Liver (tissue), 9 donors: Measurements from ENCODE around the gene ZNF446. TPM values are rescaled to one million over a fixed set of nuclear protein-coding genes. Genes with fewer than 3 reads are reported as not detected.

ENCODE experiments used
- DNase-seq: peaks from one replicate; pipeline ENCODE4 v3.0.0-alpha.2; 2017; ENCODE audit warnings: low spot score
- H3K27ac ChIP-seq, 2 donors: one replicate each; pipeline ENCODE4 v1.7.0; 2013; ENCODE audit warnings: inconsistent platforms in 2 of 2, low read length in 2 of 2, control low read depth in 1 of 2, low read depth in 1 of 2, mild to moderate bottlenecking in 1 of 2
- H3K27me3 ChIP-seq, 4 donors: one replicate each; pipeline versions ENCODE4 v1.6.1 to v1.7.0; 2013; ENCODE audit warnings: low read length in 3 of 4, inconsistent platforms in 1 of 4, mild to moderate bottlenecking in 1 of 4, moderate library complexity in 1 of 4; ENCODE audit not compliant: control insufficient read depth in 4 of 4, insufficient read depth in 4 of 4
- H3K36me3 ChIP-seq, 4 donors: one replicate each; pipeline versions ENCODE4 v1.6.1 to v1.7.0; 2013; ENCODE audit warnings: low read length in 3 of 4, mild to moderate bottlenecking in 3 of 4, low read depth in 1 of 4, moderate library complexity in 1 of 4; ENCODE audit not compliant: control insufficient read depth in 4 of 4, insufficient read depth in 3 of 4
- H3K4me1 ChIP-seq, 4 donors: one replicate each; pipeline versions ENCODE4 v1.6.1 to v1.7.0; 2013; ENCODE audit warnings: low read length in 3 of 4, mild to moderate bottlenecking in 3 of 4, moderate library complexity in 1 of 4; ENCODE audit not compliant: control insufficient read depth in 4 of 4, insufficient read depth in 4 of 4
- H3K4me3 ChIP-seq, 3 donors: one replicate each; pipeline versions ENCODE4 v1.6.1 to v1.7.0; 2013; ENCODE audit warnings: low read length in 3 of 3, control low read depth in 1 of 3, low read depth in 1 of 3, mild to moderate bottlenecking in 1 of 3
- H3K9ac ChIP-seq, 2 donors: one replicate each; pipeline ENCODE4 v1.7.0; 2013; ENCODE audit warnings: low read length in 2 of 2, mild to moderate bottlenecking in 2 of 2, moderate library complexity in 2 of 2, control low read depth in 1 of 2, low read depth in 1 of 2
- H3K9me3 ChIP-seq, 4 donors: one replicate each; pipeline versions ENCODE4 v1.6.1 to v1.7.0; 2013; ENCODE audit warnings: low read length in 3 of 4; ENCODE audit not compliant: control insufficient read depth in 4 of 4
- EGR1 ChIP-seq, 2 donors: IDR thresholded peaks; 2 replicates each; pipeline ENCODE4 v1.6.1; 2016 to 2018; ENCODE audit warnings: antibody characterized with exemption in 2 of 2, low read depth in 2 of 2
- FOXA1 ChIP-seq: IDR thresholded peaks from 2 replicates; pipeline ENCODE4 v1.6.1; 2016; ENCODE audit warnings: antibody characterized with exemption
- FOXA2 ChIP-seq: IDR thresholded peaks from 2 replicates; pipeline ENCODE4 v1.6.1; 2016; ENCODE audit warnings: antibody characterized with exemption
- GABPA ChIP-seq, 2 donors: IDR thresholded peaks in 1 of 2; conservative IDR thresholded peaks in 1 of 2; 2 replicates each; pipeline ENCODE4 v1.6.1; 2016; ENCODE audit warnings: antibody characterized with exemption in 2 of 2, mild to moderate bottlenecking in 1 of 2, moderate library complexity in 1 of 2
- HNF4A ChIP-seq, 2 donors: conservative IDR thresholded peaks; 2 replicates each; pipeline ENCODE4 v1.6.1; 2016; ENCODE audit warnings: antibody characterized with exemption in 2 of 2, mild to moderate bottlenecking in 2 of 2
- HNF4G ChIP-seq: IDR thresholded peaks from 2 replicates; pipeline ENCODE4 v1.6.1; 2016; ENCODE audit warnings: antibody characterized with exemption
- JUND ChIP-seq, 2 donors: IDR thresholded peaks; 2 replicates each; pipeline ENCODE4 v1.6.1; 2016; ENCODE audit warnings: antibody characterized with exemption in 2 of 2
- NR2F2 ChIP-seq: IDR thresholded peaks from 2 replicates; pipeline ENCODE4 v1.6.1; 2016; ENCODE audit warnings: antibody characterized with exemption
- RAD21 ChIP-seq, 2 donors: IDR thresholded peaks; 2 replicates each; pipeline ENCODE4 v1.6.1; 2016; ENCODE audit warnings: antibody characterized with exemption in 2 of 2, mild to moderate bottlenecking in 2 of 2
- RXRA ChIP-seq, 2 donors: IDR thresholded peaks; 2 replicates each; pipeline ENCODE4 v1.6.1; 2017 to 2018; ENCODE audit warnings: antibody characterized with exemption in 2 of 2, mild to moderate bottlenecking in 1 of 2
- SP1 ChIP-seq: IDR thresholded peaks from 2 replicates; pipeline ENCODE4 v1.6.1; 2018; ENCODE audit warnings: antibody characterized with exemption, mild to moderate bottlenecking
- TAF1 ChIP-seq: conservative IDR thresholded peaks from 2 replicates; pipeline ENCODE4 v1.6.1; 2016; ENCODE audit warnings: antibody characterized with exemption, mild to moderate bottlenecking
- YY1 ChIP-seq: IDR thresholded peaks from 2 replicates; pipeline ENCODE4 v1.6.1; 2016; ENCODE audit warnings: antibody characterized with exemption, mild to moderate bottlenecking
- WGBS: extraction: QIAGEN DNeasy Blood & Tissue Kit; methylation state at CpG from one replicate; pipeline ENCODE4 v1.1.7; 2013; 5-methylcytosine and 5-hydroxymethylcytosine counted together
- polyA plus RNA-seq, 2 donors: library from polyadenylated mRNA; stranded (reverse) in 1 of 2; unstranded in 1 of 2; fragments of 200-250 nt in 1 of 2; fragments of >200 nt in 1 of 2; fragmentation: Nextera tagmentation in 1 of 2; extraction: Ambion mirVana in 1 of 2; gene quantifications; one replicate each; pipeline versions ENCODE4 v1.2.1 to v1.2.3, GENCODE V29; 2013 to 2015
- total RNA-seq, 2 donors: library from RNA; depleted of rRNA; stranded (reverse); fragments of >200 nt; gene quantifications; one replicate each; pipeline ENCODE4 v1.2.3, GENCODE V29; 2014
- TF ChIP-seq, protein P1 (sequence below): IDR thresholded peaks from 2 replicates; pipeline ENCODE4 v1.6.1; 2016; ENCODE audit warnings: antibody characterized with exemption, mild to moderate bottlenecking
- TF ChIP-seq, protein P2 (sequence below): fragments of 150-350 bp; IDR thresholded peaks from 2 replicates; pipeline ENCODE4 v1.5.1; 2017; ENCODE audit warnings: improper control_type of control experiment, low read depth, low read length; ENCODE audit not compliant: missing input control
- TF ChIP-seq, protein P3 (sequence below): IDR thresholded peaks from 2 replicates; pipeline ENCODE4 v1.6.1; 2016; ENCODE audit warnings: antibody characterized with exemption
- TF ChIP-seq, protein P4 (sequence below): IDR thresholded peaks from 2 replicates; pipeline ENCODE4 v1.6.1; 2016; ENCODE audit warnings: antibody characterized with exemption
- TF ChIP-seq, protein P5 (sequence below): IDR thresholded peaks from 2 replicates; pipeline ENCODE4 v1.6.1; 2016; ENCODE audit warnings: antibody characterized with exemption
- donor health status: healthy.
- donor health status: healthy.
- donor health status: healthy.
- donor health status: healthy.
- donor health status: healthy.

Gene ZNF446
- total and polyA plus RNA-seq, 4 donors: 2.8 to 4.8 (median 3.9) TPM

DNA sequence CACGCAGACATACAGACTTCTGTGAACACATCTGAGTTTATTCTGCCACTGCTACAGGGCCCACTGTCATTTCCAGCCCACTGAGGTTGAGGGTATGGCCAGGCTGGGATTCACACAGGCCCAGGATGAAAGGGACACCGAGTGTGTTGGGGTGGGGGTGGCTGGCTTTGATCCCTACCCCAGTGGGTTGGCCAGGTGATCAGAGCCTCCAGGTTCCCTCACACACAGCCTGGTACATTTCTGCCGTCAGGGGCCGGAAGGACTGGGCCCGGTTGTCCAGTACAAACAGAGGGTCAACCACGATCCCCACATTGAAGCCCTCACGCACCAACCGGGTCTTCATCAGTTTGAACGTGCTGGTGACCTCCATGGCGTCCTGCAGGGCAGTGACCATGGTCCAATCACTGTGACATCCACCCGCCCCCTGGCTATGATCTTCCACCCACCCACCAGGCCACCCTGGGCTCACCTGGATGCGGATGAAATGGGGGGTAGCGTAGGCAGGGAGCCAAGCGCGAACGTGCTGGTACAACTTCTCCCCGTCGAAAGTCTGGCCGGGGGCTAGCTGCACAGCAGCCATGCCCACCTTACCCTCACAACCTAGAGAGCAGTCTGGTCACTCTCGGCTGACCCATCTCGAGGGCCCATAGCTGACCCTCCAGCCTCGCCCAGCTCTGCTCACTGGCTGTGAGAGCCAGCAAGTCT is 22.3 kb downstream of the ZNF446 start:
- Histone ChIP-seq H3K27ac (peak overlapping the region; percentile 28 to 80), H3K36me3 (peaks cover 0 to 3% (median 0%) of the 10 kb centered on the region in 4 donors), H3K4me3 (peak overlapping the region in 2 of 3 donors; percentile 3), H3K9ac (no peak overlapping the region), H3K9me3 (no peaks in the 10 kb centered on the region), H3K27me3 (no peaks in the 10 kb centered on the region), H3K4me1 (peaks cover 6 to 35% (median 16%) of the 10 kb centered on the region in 4 donors)
- TF ChIP-seq EGR1 (IDR thresholded peaks at IDR 0.05; ENCODE audit: low read depth in 2 of 2) (no peak), NR2F2 (no peak), JUND (IDR thresholded peaks at IDR 0.05) (no peak), RXRA (IDR thresholded peaks at IDR 0.05) (no peak), RAD21 (IDR thresholded peaks at IDR 0.05) (no peak), FOXA2 (no peak), HNF4G (no peak)
- no peak for DNase-seq
- 61% methylated on average over 22 of the region's 22 CpGs for WGBS

DNA sequence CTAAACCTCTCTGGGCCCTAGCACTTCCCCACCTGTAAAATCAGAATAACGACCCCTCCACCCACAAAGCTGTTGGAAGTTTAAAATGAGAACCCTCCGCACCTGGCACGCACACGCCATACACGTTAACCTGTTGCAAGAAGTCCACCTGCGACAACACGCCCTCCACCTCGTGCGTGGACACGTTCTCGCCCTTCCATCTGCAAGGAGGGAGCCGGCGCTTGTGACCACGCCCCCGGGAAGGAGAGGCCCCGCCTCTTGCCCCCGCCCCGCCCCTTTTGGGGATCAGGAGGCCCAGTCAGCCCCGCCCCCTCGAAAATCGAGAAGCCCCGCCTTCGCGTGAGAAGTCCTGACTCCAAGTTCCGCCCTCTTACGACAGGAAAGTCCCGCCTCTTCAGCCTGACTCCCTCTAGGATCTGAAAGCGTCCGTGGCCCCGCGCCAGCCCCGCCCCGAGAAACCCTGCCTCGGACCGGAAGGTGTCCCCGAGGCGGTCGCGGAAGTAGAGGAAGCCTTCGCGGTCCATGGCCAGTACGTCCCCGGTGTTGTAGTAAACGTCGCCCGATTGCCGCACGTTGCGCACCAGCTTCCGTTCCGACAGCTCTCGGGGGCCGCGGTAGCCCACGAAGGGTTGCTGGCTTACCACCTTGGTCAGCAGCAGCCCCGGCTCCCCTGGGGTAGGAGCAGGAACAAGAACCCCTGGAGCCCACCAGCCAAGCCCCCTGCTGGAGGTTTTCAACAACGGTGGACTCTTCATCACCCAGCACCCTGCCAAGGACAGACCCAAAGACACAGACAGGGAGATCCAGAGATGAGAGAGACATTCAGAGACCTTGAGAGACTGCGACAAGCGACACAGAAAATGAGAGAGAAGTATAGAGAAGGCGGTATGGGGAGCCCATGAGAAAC is 23.1 kb downstream of the ZNF446 start:
- peak overlapping the region; percentile 45 to 61 (median 54) for H3K4me3 ChIP-seq
- H3K36me3 ChIP-seq: peaks cover 0 to 3% (median 1%) of the 10 kb centered on the region in 4 donors
- H3K9me3 ChIP-seq: no peaks in the 10 kb centered on the region
- peak overlapping the region; percentile 11 to 62 for H3K9ac ChIP-seq
- 2% methylated on average over 60 of the region's 60 CpGs for WGBS
- H3K27me3 ChIP-seq: no peaks in the 10 kb centered on the region
- TF ChIP-seq, protein P1, sequence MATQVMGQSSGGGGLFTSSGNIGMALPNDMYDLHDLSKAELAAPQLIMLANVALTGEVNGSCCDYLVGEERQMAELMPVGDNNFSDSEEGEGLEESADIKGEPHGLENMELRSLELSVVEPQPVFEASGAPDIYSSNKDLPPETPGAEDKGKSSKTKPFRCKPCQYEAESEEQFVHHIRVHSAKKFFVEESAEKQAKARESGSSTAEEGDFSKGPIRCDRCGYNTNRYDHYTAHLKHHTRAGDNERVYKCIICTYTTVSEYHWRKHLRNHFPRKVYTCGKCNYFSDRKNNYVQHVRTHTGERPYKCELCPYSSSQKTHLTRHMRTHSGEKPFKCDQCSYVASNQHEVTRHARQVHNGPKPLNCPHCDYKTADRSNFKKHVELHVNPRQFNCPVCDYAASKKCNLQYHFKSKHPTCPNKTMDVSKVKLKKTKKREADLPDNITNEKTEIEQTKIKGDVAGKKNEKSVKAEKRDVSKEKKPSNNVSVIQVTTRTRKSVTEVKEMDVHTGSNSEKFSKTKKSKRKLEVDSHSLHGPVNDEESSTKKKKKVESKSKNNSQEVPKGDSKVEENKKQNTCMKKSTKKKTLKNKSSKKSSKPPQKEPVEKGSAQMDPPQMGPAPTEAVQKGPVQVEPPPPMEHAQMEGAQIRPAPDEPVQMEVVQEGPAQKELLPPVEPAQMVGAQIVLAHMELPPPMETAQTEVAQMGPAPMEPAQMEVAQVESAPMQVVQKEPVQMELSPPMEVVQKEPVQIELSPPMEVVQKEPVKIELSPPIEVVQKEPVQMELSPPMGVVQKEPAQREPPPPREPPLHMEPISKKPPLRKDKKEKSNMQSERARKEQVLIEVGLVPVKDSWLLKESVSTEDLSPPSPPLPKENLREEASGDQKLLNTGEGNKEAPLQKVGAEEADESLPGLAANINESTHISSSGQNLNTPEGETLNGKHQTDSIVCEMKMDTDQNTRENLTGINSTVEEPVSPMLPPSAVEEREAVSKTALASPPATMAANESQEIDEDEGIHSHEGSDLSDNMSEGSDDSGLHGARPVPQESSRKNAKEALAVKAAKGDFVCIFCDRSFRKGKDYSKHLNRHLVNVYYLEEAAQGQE: peak; percentile 70
- peak; percentile 7 to 75 for TF ChIP-seq EGR1 (IDR thresholded peaks at IDR 0.05; ENCODE audit: low read depth in 2 of 2)
- TF ChIP-seq RAD21 (IDR thresholded peaks at IDR 0.05): peak; percentile 12 to 58
- TF ChIP-seq HNF4A (conservative IDR thresholded peaks at IDR 0.05): peak in 1 of 2 donors; percentile 39
- TF ChIP-seq, protein P2, sequence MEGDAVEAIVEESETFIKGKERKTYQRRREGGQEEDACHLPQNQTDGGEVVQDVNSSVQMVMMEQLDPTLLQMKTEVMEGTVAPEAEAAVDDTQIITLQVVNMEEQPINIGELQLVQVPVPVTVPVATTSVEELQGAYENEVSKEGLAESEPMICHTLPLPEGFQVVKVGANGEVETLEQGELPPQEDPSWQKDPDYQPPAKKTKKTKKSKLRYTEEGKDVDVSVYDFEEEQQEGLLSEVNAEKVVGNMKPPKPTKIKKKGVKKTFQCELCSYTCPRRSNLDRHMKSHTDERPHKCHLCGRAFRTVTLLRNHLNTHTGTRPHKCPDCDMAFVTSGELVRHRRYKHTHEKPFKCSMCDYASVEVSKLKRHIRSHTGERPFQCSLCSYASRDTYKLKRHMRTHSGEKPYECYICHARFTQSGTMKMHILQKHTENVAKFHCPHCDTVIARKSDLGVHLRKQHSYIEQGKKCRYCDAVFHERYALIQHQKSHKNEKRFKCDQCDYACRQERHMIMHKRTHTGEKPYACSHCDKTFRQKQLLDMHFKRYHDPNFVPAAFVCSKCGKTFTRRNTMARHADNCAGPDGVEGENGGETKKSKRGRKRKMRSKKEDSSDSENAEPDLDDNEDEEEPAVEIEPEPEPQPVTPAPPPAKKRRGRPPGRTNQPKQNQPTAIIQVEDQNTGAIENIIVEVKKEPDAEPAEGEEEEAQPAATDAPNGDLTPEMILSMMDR: no peak
- TF ChIP-seq JUND (IDR thresholded peaks at IDR 0.05): peak in 1 of 2 donors; percentile 7
- no peak for TF ChIP-seq FOXA2
- no peak for TF ChIP-seq TAF1
- TF ChIP-seq, protein P3, sequence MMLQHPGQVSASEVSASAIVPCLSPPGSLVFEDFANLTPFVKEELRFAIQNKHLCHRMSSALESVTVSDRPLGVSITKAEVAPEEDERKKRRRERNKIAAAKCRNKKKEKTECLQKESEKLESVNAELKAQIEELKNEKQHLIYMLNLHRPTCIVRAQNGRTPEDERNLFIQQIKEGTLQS: no peak
- no peak for TF ChIP-seq HNF4G
- TF ChIP-seq NR2F2: peak; percentile 33
- peak; percentile 95 to 98 for TF ChIP-seq GABPA (IDR thresholded peaks at IDR 0.05 in 1 of 2, conservative IDR thresholded peaks at IDR 0.05 in 1 of 2)
- TF ChIP-seq YY1: peak; percentile 64
- TF ChIP-seq, protein P4, sequence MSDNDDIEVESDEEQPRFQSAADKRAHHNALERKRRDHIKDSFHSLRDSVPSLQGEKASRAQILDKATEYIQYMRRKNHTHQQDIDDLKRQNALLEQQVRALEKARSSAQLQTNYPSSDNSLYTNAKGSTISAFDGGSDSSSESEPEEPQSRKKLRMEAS: peak; percentile 82
- peak; percentile 49 to 66 for TF ChIP-seq RXRA (IDR thresholded peaks at IDR 0.05)
- TF ChIP-seq, protein P5, sequence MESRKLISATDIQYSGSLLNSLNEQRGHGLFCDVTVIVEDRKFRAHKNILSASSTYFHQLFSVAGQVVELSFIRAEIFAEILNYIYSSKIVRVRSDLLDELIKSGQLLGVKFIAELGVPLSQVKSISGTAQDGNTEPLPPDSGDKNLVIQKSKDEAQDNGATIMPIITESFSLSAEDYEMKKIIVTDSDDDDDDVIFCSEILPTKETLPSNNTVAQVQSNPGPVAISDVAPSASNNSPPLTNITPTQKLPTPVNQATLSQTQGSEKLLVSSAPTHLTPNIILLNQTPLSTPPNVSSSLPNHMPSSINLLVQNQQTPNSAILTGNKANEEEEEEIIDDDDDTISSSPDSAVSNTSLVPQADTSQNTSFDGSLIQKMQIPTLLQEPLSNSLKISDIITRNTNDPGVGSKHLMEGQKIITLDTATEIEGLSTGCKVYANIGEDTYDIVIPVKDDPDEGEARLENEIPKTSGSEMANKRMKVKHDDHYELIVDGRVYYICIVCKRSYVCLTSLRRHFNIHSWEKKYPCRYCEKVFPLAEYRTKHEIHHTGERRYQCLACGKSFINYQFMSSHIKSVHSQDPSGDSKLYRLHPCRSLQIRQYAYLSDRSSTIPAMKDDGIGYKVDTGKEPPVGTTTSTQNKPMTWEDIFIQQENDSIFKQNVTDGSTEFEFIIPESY: peak; percentile 81
- TF ChIP-seq FOXA1: peak; percentile 73
- TF ChIP-seq SP1: peak; percentile 85
- DNase-seq: peak; percentile 100
- peaks cover 8 to 41% (median 20%) of the 10 kb centered on the region in 4 donors for H3K4me1 ChIP-seq
- peak overlapping the region; percentile 80 to 86 for H3K27ac ChIP-seq
